K562 (cell line): ENCODE results near the gene ZNF500. TPM values are rescaled to one million over a fixed set of nuclear protein-coding genes. Genes with fewer than 3 reads are reported as not detected.
A peak's percentile ranks its signal among the peaks of the same experiment; 100 is the strongest.
"Not testable (repeated sequence)": the region's sequence is repeated elsewhere in the genome, so short reads cannot be mapped to it uniquely, and the experiment has no call there.

ENCODE experiments used
- ATAC-seq: fragments of 200-7000 bp; cut with Tn5 transposase; 3 replicates; pipeline ENCODE4 v1.9.1; 2020; ENCODE audit warnings: moderate library complexity
- BruUV-seq: library from RNA; stranded (reverse); fragments of 400-500 nt; replicated peaks from 2 replicates; lab custom pipeline; 2021; lab: Mats Ljungman, UMichigan
- CTCF ChIA-PET: fragments of 300-600 bp; formaldehyde crosslinking; extraction: SDS; loops from one replicate; lab custom pipeline; 2021; ENCODE audit warnings: low intra/inter-chr PET ratio; lab: Yijun Ruan, JAX
- POLR2A ChIA-PET: fragments of 300-600, 350-650 bp; sonication (Branson Sonifier 250); formaldehyde crosslinking; extraction: SDS; loops from one replicate; lab custom pipeline; 2021; ENCODE audit warnings: antibody characterized with exemption, inconsistent platforms; lab: Yijun Ruan, JAX
- DNase-seq, 4 experiments: peaks; one replicate each; pipeline versions ENCODE4 v3.0.0 to v3.0.0-alpha.2; 2011 to 2018; ENCODE audit warnings: low spot score in 3 of 4, mixed read lengths in 3 of 4; ENCODE audit errors: extremely low read depth in 1 of 4
- FAIRE-seq: peaks from 2 replicates; lab custom pipeline; 2011; peaks lifted over from hg19 to GRCh38; lab: Jason Lieb, UNC
- H2AFZ ChIP-seq: 2 replicates; pipeline ENCODE4 v1.6.0; 2011; ENCODE audit warnings: low read depth, low read length, control low read depth, inconsistent platforms
- H3K27ac ChIP-seq: fragments of 200-600 bp; 3 replicates; pipeline ENCODE4 v1.8.0; 2011; ENCODE audit warnings: low read depth, mild to moderate bottlenecking, control low read depth, inconsistent platforms, low read length, moderate library complexity, mixed read lengths; ENCODE audit errors: extremely low read depth
- H3K27me3 ChIP-seq, 2 experiments: fragments of 300-600 bp in 1 of 2; 2 replicates in 1 of 2; 3 replicates in 1 of 2; pipeline versions ENCODE4 v1.6.0 to v1.8.0; 2011; ENCODE audit warnings: inconsistent platforms in 2 of 2, low read length in 2 of 2, mild to moderate bottlenecking in 1 of 2, mixed read lengths in 1 of 2, moderate library complexity in 1 of 2; ENCODE audit not compliant: control insufficient read depth in 2 of 2, insufficient read depth in 2 of 2
- H3K36me3 ChIP-seq: fragments of 300-600 bp; 3 replicates; pipeline ENCODE4 v1.8.0; 2011; ENCODE audit warnings: mild to moderate bottlenecking, low read length, inconsistent platforms; ENCODE audit not compliant: control insufficient read depth, insufficient read depth
- H3K4me1 ChIP-seq, 2 experiments: fragments of 200-600 bp in 1 of 2; replicated peaks in 1 of 2; 2 replicates in 1 of 2; 3 replicates in 1 of 2; pipeline versions ENCODE4 v1.5.1 to v1.8.0; 2011; ENCODE audit warnings: inconsistent platforms in 2 of 2, low read length in 2 of 2, mild to moderate bottlenecking in 1 of 2, mixed read lengths in 1 of 2, moderate library complexity in 1 of 2; ENCODE audit not compliant: control insufficient read depth in 2 of 2, insufficient read depth in 2 of 2
- H3K4me2 ChIP-seq: 2 replicates; pipeline ENCODE4 v1.6.1; 2011; ENCODE audit warnings: low read length, control low read depth, inconsistent platforms, mixed read lengths; ENCODE audit not compliant: insufficient read depth
- H3K4me3 ChIP-seq: fragments of 200-600 bp; sonication (generic), shearing (Covaris generic); 2 replicates; pipeline ENCODE4 v1.5.1; 2016; ENCODE audit warnings: control low read depth, inconsistent platforms
- H3K79me2 ChIP-seq: fragments of 200-600 bp; 3 replicates; pipeline ENCODE4 v1.8.0; 2011; ENCODE audit warnings: low read length, inconsistent platforms; ENCODE audit not compliant: control insufficient read depth, insufficient read depth
- H3K9ac ChIP-seq, 2 experiments: 2 replicates each; pipeline versions ENCODE4 v1.6.0 to v1.6.1; 2011; ENCODE audit warnings: low read depth in 2 of 2, low read length in 2 of 2, control low read depth in 1 of 2, inconsistent platforms in 1 of 2, mild to moderate bottlenecking in 1 of 2, mixed read lengths in 1 of 2; ENCODE audit not compliant: insufficient read depth in 1 of 2
- H3K9me1 ChIP-seq: one replicate; pipeline ENCODE4 v1.6.0; 2011; ENCODE audit warnings: inconsistent platforms, mild to moderate bottlenecking, low read length, moderate library complexity; ENCODE audit not compliant: control insufficient read depth, insufficient read depth
- H3K9me3 ChIP-seq: replicated peaks from 2 replicates; pipeline ENCODE4 v1.5.1; 2011; ENCODE audit warnings: low read depth, low read length, inconsistent platforms; ENCODE audit not compliant: control insufficient read depth, insufficient read depth
- H4K20me1 ChIP-seq: replicated peaks from 2 replicates; pipeline ENCODE4 v1.6.1; 2011; ENCODE audit warnings: low read length, inconsistent platforms, mixed read lengths; ENCODE audit not compliant: control insufficient read depth, insufficient read depth
- BHLHE40 ChIP-seq: IDR thresholded peaks from 2 replicates; pipeline ENCODE4 v1.6.1; 2011; ENCODE audit warnings: low read length, improper control_type of control experiment
- CCNT2 ChIP-seq: IDR thresholded peaks from 2 replicates; pipeline ENCODE4 v1.6.1; 2011; ENCODE audit warnings: borderline replicate concordance, low read depth, mild to moderate bottlenecking, moderate library complexity, mixed read lengths, low read length; ENCODE audit not compliant: insufficient read length; ENCODE audit errors: extremely low read depth
- L3MBTL2 ChIP-seq: fragments of 450-650 bp; IDR thresholded peaks from 2 replicates; pipeline ENCODE4 v1.6.1; 2016; ENCODE audit warnings: mild to moderate bottlenecking, moderate library complexity
- MTA1 ChIP-seq: fragments of 450-650 bp; IDR thresholded peaks from 2 replicates; pipeline ENCODE4 v1.6.1; 2017; ENCODE audit warnings: borderline replicate concordance
- PATZ1 ChIP-seq: fragments of 250-450 bp; sonication (Bioruptor Pico); IDR thresholded peaks from 2 replicates; pipeline ENCODE4 v1.5.0; 2020; ENCODE audit warnings: mild to moderate bottlenecking, borderline replicate concordance
- PHF20 ChIP-seq: fragments of 450-650 bp; IDR thresholded peaks from 2 replicates; pipeline ENCODE4 v1.6.1; 2018; ENCODE audit not compliant: partially characterized antibody
- POLR2G ChIP-seq: fragments of 200-400 bp; formaldehyde crosslinking; IDR thresholded peaks from 2 replicates; pipeline ENCODE4 v1.6.1; 2017; ENCODE audit warnings: low read depth, mild to moderate bottlenecking, antibody characterized with exemption, low read length, moderate library complexity
- PRMT5 ChIP-seq: sonication (generic); formaldehyde crosslinking; IDR thresholded peaks from 2 replicates; pipeline ENCODE4 v1.5.0; 2020; ENCODE audit warnings: missing genetic modification reagents
- RBM22 ChIP-seq: fragments of 200-400 bp; formaldehyde crosslinking; IDR thresholded peaks from 2 replicates; pipeline ENCODE4 v1.6.1; 2018; ENCODE audit warnings: low read length, low read depth; ENCODE audit not compliant: poor library complexity, severe bottlenecking
- RFX1 ChIP-seq: fragments of 450-650 bp; IDR thresholded peaks from 2 replicates; pipeline ENCODE4 v1.6.1; 2016; ENCODE audit warnings: mild to moderate bottlenecking, moderate library complexity
- SMARCE1 ChIP-seq: fragments of 450-650 bp; IDR thresholded peaks from 2 replicates; pipeline ENCODE4 v1.7.1; 2016; ENCODE audit warnings: mild to moderate bottlenecking
- USF1 ChIP-seq: sonication (generic); formaldehyde crosslinking; IDR thresholded peaks from 2 replicates; pipeline ENCODE4 v1.9.0; 2022; ENCODE audit warnings: mild to moderate bottlenecking, missing genetic modification reagents
- ZNF121 ChIP-seq: sonication (generic); formaldehyde crosslinking; conservative IDR thresholded peaks from 2 replicates; pipeline ENCODE4 v1.8.0; 2022; ENCODE audit warnings: missing genetic modification reagents
- WGBS: fragments of 100-300 bp; shearing (Covaris generic); methylation state at CpG from one replicate; pipeline ENCODE4 v1.1.6; 2016; ENCODE audit warnings: low coverage, mixed read lengths; ENCODE audit not compliant: insufficient coverage; ENCODE audit errors: missing lambda C conversion rate; 5-methylcytosine and 5-hydroxymethylcytosine counted together
- in situ Hi-C: fragments of 300-500 bp; cut with MboI; formaldehyde crosslinking; loops from 4 replicates; pipeline ENCODE4 v1.15.0; 2018; ENCODE audit warnings: inconsistent platforms, mixed read lengths
- intact Hi-C: fragments of 100-400 bp; cut with micrococcal nuclease; formaldehyde crosslinking; loops from 2 replicates; pipeline ENCODE4 v1.14.2; 2022
- polyA plus RNA-seq, 8 experiments: library from polyadenylated mRNA; depleted of rRNA in 4 of 8; stranded (reverse) in 5 of 8; unstranded in 3 of 8; fragments of >200 nt; fragmentation: Nextera tagmentation in 2 of 8; fragmentation: Illumina TruSeq in 1 of 8; extraction: Ambion mirVana in 2 of 8; extraction: Trizol in 1 of 8; gene quantifications; 2 replicates each; pipeline versions ENCODE4 v1.2.1 to v1.2.3, GENCODE V29; 2011 to 2014; ENCODE audit warnings: inconsistent platforms in 1 of 8, missing spikeins in 1 of 8
- total RNA-seq, 7 experiments: library from RNA; depleted of rRNA in 6 of 7; stranded (reverse); fragments of >200 nt in 6 of 7; fragmentation: Illumina TruSeq in 2 of 7; extraction: Trizol in 2 of 7; gene quantifications; 2 replicates each; pipeline versions ENCODE4 v1.2.1 to v1.2.3, GENCODE V29; 2011 to 2021; ENCODE audit warnings: low replicate concordance in 1 of 7

The ZNF500 gene
- total and polyA plus RNA-seq, 9 of the 15 experiments (the other 6 are each of a cell fraction or from before 2014, with no cell fraction given) = 0.80 to 20.8 (median 5.3) TPM

DNA sequence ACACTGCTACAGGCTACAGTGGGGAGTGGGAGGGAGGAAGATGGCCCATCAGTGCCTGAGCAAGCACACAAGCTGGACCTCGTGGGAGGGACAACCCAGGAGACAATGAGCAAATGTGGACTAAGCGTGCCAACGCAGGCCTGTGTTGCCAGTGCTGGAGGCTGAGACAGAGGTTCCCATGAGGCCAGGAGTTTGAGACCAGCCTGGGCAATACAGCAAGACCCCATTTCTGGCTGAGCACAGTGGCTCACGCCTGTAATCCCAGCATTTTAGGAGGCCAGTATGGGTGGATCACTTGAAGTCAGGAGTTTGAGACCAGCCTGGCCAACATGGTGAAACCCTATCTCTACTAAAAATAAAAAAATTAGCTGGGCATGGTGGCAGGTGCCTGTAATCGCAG lies 28.6 kb downstream of the ZNF500 start:
- H3K9me3 ChIP-seq, CTCF ChIA-PET, BruUV-seq, H3K79me2 ChIP-seq, ATAC-seq, H3K27me3 ChIP-seq, H3K36me3 ChIP-seq, H2AFZ ChIP-seq, FAIRE-seq, H3K9me1 ChIP-seq, H3K27ac ChIP-seq, H3K4me3 ChIP-seq, H3K4me2 ChIP-seq, H4K20me1 ChIP-seq, DNase-seq, in situ Hi-C loops, intact Hi-C loops: not testable (repeated sequence)
- WGBS = 55% methylated on average over 5 of the region's 5 CpGs
- peak overlapping the region in 1 of 2 experiments; percentile 55; a peak in 1 of 4 replicates for H3K9ac ChIP-seq
- H3K4me1 ChIP-seq = peaks cover 0 to 20% of the 10 kb centered on the region in 2 experiments; a peak in 3 of 5 replicates
- POLR2A ChIA-PET = interaction anchor here (0.6 to 1.1 kb wide), 3 partner anchors 14 to 146 kb away, joined by 3 read pairs; no protein-coding TSS in a partner anchor
- peak; percentile 92 for TF ChIP-seq ZNF121

DNA sequence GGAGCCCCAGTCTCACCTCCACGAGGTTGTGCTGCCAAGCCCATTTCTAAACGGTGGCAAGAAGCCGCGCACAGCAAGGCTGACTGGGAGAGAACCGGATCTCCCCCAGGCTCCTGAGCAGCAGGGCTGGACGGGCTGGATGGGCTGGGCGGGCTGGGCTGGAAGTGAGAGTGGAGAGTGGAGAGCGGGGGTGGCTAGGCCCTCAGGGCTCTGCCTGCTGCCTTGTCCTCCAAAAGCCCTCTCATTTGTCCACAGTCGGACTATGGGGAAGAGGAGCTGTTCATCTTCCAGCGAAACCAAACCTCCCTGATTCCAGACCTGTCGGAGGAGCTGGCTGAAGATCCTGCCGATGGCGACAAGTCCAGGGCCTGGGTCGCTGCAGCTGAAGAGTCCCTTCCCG lies 29.4 kb downstream of the ZNF500 start:
- CTCF ChIA-PET = no interaction called here
- Histone ChIP-seq H3K4me1 (peaks cover 0 to 18% of the 10 kb centered on the region in 2 experiments; a peak in 3 of 5 replicates), H3K36me3 (no peaks in the 10 kb centered on the region; the same call in 2 of the 3 replicates), H3K9me1 (no peaks in the 10 kb centered on the region), H3K4me2 (no peak overlapping the region), H3K27me3 (no peaks in the 10 kb centered on the region), H3K79me2 (peaks cover 14% of the 10 kb centered on the region), H3K4me3 (no peak overlapping the region), H3K27ac (no peak overlapping the region), H2AFZ (0 out of 2 replicates have a peak overlapping the region, but pooled peaks have one; percentile 16), H3K9me3 (no peaks in the 10 kb centered on the region), H4K20me1 (no peaks in the 10 kb centered on the region), H3K9ac (peak overlapping the region in 1 of 2 experiments; percentile 67; a peak in 2 of 4 replicates)
- intact Hi-C loops (no loop called here), in situ Hi-C loops (no loop called here)
- DNase-seq = no peak
- no peak for ATAC-seq
- no TSS peak for BruUV-seq
- FAIRE-seq = no peak
- POLR2A ChIA-PET = no interaction called here
- 44% methylated on average over 9 of the region's 15 CpGs for WGBS
- TF ChIP-seq MTA1 = no peak
- TF ChIP-seq BHLHE40 = no peak
- TF ChIP-seq SMARCE1 = no peak
- no peak for TF ChIP-seq PRMT5 (CRISPR knock-in tag)
- TF ChIP-seq CCNT2 = no peak
- TF ChIP-seq PHF20 = no peak
- no peak for TF ChIP-seq RFX1
- no peak for TF ChIP-seq PATZ1 (CRISPR knock-in tag)
- TF ChIP-seq ZNF121 = no peak
- TF ChIP-seq RBM22 = no peak
- TF ChIP-seq POLR2G = no peak
- no peak for TF ChIP-seq L3MBTL2
- TF ChIP-seq USF1 = no peak
